ENCODE results near the gene LDLRAP1.
A peak's percentile ranks its signal among the peaks of the same experiment; 100 is the strongest.

LDLRAP1 gene

GRCh38 chr1:25541425-25541824, 2.0 kb upstream of the LDLRAP1 start:
- Histone ChIP-seq H3K79me2 (ENCODE audit: insufficient read depth, low read depth) (peaks cover 26% of the 10 kb centered on the region), H4K20me1 (ENCODE audit: insufficient read depth) (no peaks in the 10 kb centered on the region), H3K27me3 (ENCODE audit: insufficient read depth, low read depth) (no peaks in the 10 kb centered on the region), H3K4me3 (IDR thresholded peaks at IDR 0.05; ENCODE audit: insufficient read depth, low read depth, low read length) (no peak overlapping the region), H3K4me1 (ENCODE audit: low read depth, poor library complexity, severe bottlenecking) (peaks cover 23% of the 10 kb centered on the region), H3K36me3 (ENCODE audit: insufficient read depth) (no peaks in the 10 kb centered on the region), H3K27ac (no peak overlapping the region), H2AFZ (ENCODE audit: low read depth) (no peak overlapping the region), H3K9ac (no peak overlapping the region), H3K4me2 (no peak overlapping the region)
- no peak for TF ChIP-seq CTCF (conservative IDR thresholded peaks at IDR 0.05; ENCODE audit: low read depth, low read length)

GRCh38 chr1:25541889-25542658, 1.3 kb upstream of the LDLRAP1 start:
- peaks cover 29% of the 10 kb centered on the region for H3K4me1 ChIP-seq (ENCODE audit: low read depth, poor library complexity, severe bottlenecking)
- H2AFZ ChIP-seq (ENCODE audit: low read depth), result no peak overlapping the region
- H3K79me2 ChIP-seq (ENCODE audit: insufficient read depth, low read depth), result peaks cover 33% of the 10 kb centered on the region
- H3K9ac ChIP-seq, result no peak overlapping the region
- no peak overlapping the region for H3K4me3 ChIP-seq (IDR thresholded peaks at IDR 0.05; ENCODE audit: insufficient read depth, low read depth, low read length)
- no peak overlapping the region for H3K4me2 ChIP-seq
- no peaks in the 10 kb centered on the region for H3K27me3 ChIP-seq (ENCODE audit: insufficient read depth, low read depth)
- no peak for TF ChIP-seq CTCF (conservative IDR thresholded peaks at IDR 0.05; ENCODE audit: low read depth, low read length)
- no peaks in the 10 kb centered on the region for H3K36me3 ChIP-seq (ENCODE audit: insufficient read depth)
- no peak overlapping the region for H3K27ac ChIP-seq
- no peaks in the 10 kb centered on the region for H4K20me1 ChIP-seq (ENCODE audit: insufficient read depth)

- Histone ChIP-seq H3K27me3 (ENCODE audit: insufficient read depth, low read depth) (no peaks in the 10 kb centered on the region), H3K79me2 (ENCODE audit: insufficient read depth, low read depth) (peaks cover 40% of the 10 kb centered on the region), H3K9ac (peak overlapping the region; percentile 53; the same call in 1 of the 2 replicates), H3K4me2 (peak overlapping the region; percentile 88), H3K36me3 (ENCODE audit: insufficient read depth) (no peaks in the 10 kb centered on the region), H3K4me3 (IDR thresholded peaks at IDR 0.05; ENCODE audit: insufficient read depth, low read depth, low read length) (no peak overlapping the region), H2AFZ (ENCODE audit: low read depth) (peak overlapping the region; percentile 91), H3K27ac (no peak overlapping the region), H4K20me1 (ENCODE audit: insufficient read depth) (no peaks in the 10 kb centered on the region), H3K4me1 (ENCODE audit: low read depth, poor library complexity, severe bottlenecking) (peaks cover 39% of the 10 kb centered on the region)
- TF ChIP-seq CTCF (conservative IDR thresholded peaks at IDR 0.05; ENCODE audit: low read depth, low read length), result no peak
These were observed 391 bp upstream of the LDLRAP1 start for GRCh38 chr1:25543005-25543424.

GRCh38 chr1:25544243-25544764, 898 bp downstream of the LDLRAP1 start:
- Histone ChIP-seq H3K4me2 (peak overlapping the region; percentile 88), H3K9ac (peak overlapping the region; percentile 53), H2AFZ (ENCODE audit: low read depth) (peak overlapping the region; percentile 91; the same call in 1 of the 2 replicates), H3K4me1 (ENCODE audit: low read depth, poor library complexity, severe bottlenecking) (peaks cover 52% of the 10 kb centered on the region), H3K27ac (no peak overlapping the region), H3K27me3 (ENCODE audit: insufficient read depth, low read depth) (no peaks in the 10 kb centered on the region), H3K79me2 (ENCODE audit: insufficient read depth, low read depth) (peaks cover 48% of the 10 kb centered on the region), H3K4me3 (IDR thresholded peaks at IDR 0.05; ENCODE audit: insufficient read depth, low read depth, low read length) (peak overlapping the region; percentile 73), H4K20me1 (ENCODE audit: insufficient read depth) (no peaks in the 10 kb centered on the region), H3K36me3 (ENCODE audit: insufficient read depth) (no peaks in the 10 kb centered on the region)
- TF ChIP-seq CTCF (conservative IDR thresholded peaks at IDR 0.05; ENCODE audit: low read depth, low read length), result no peak
